ENCODE data around the gene ESRRA. TPM values are rescaled to one million over a fixed set of nuclear protein-coding genes. Genes with fewer than 3 reads are reported as not detected.

The ESRRA gene
- total and polyA plus RNA-seq, 2 of the 8 experiments (the other 6 are each of a cell fraction or from before 2014, with no cell fraction given) = 18.2 to 37.0 TPM

- no peak for TF ChIP-seq CHD7 (IDR thresholded peaks at IDR 0.05; ENCODE audit: insufficient replicate concordance, low read length)
- no peak for TF ChIP-seq PHF8 (conservative IDR thresholded peaks at IDR 0.05; ENCODE audit: low read depth, low read length)
- no peak for TF ChIP-seq BRCA1 (IDR thresholded peaks at IDR 0.05; ENCODE audit: low read depth, low read length)
- TF ChIP-seq EP300 (IDR thresholded peaks at IDR 0.05; ENCODE audit: borderline replicate concordance in 1 of 2, low read depth in 2 of 2, low read length in 2 of 2) = no peak
- no peak for TF ChIP-seq HDAC6 (IDR thresholded peaks at IDR 0.05; ENCODE audit: low read depth, low read length)
- no peak for TF ChIP-seq TCF12 (IDR thresholded peaks at IDR 0.05; ENCODE audit: low read depth, low read length)
- TF ChIP-seq JUN (IDR thresholded peaks at IDR 0.05; ENCODE audit: low read depth, low read length) = no peak
Measured at GRCh38 chr11:64339286-64339685, 34.0 kb downstream of the ESRRA start (continued).
